Hindlimb muscle (tissue), 1 donor: ENCODE measurements around the gene ISX. TPM values are rescaled to one million over a fixed set of nuclear protein-coding genes. Genes with fewer than 3 reads are reported as not detected.

Source experiments
- DNase-seq: peaks from one replicate; pipeline ENCODE4 v3.0.0-alpha.2; 2013
- polyA plus RNA-seq: library from polyadenylated mRNA; unstranded; fragments of 120-200 nt; gene quantifications from one replicate; pipeline ENCODE4 v1.2.1, GENCODE V29; 2013; ENCODE audit not compliant: insufficient read length

Gene ISX
- polyA plus RNA-seq, 1 donor: not detected

- DNase-seq: no peak
Measured at GRCh38 chr22:35053060-35053835, 12.7 kb upstream of the ISX start.

GRCh38 chr22:35054064-35054463 lies 11.9 kb upstream of the ISX start:
- DNase-seq: no peak

GRCh38 chr22:35056486-35056885 lies 9.5 kb upstream of the ISX start:
- no peak for DNase-seq

- no peak for DNase-seq
Measured at GRCh38 chr22:35057155-35057554, 8.8 kb upstream of the ISX start.

- DNase-seq: no peak
Measured at GRCh38 chr22:35059632-35060031, 6.3 kb upstream of the ISX start.

- DNase-seq: no peak
Measured at GRCh38 chr22:35064664-35065063, 1.3 kb upstream of the ISX start.

GRCh38 chr22:35065183-35065582 lies 775 bp upstream of the ISX start:
- no peak for DNase-seq

- no peak for DNase-seq
Measured at GRCh38 chr22:35066768-35067167, 810 bp downstream of the ISX start.

GRCh38 chr22:35069541-35069940 lies 3.6 kb downstream of the ISX start:
- DNase-seq: no peak

GRCh38 chr22:35070451-35071093 lies 4.6 kb downstream of the ISX start:
- DNase-seq: no peak

GRCh38 chr22:35071784-35072183 lies 5.8 kb downstream of the ISX start:
- no peak for DNase-seq

GRCh38 chr22:35072925-35073324 lies 7.0 kb downstream of the ISX start:
- no peak for DNase-seq

GRCh38 chr22:35074583-35074982 lies 8.6 kb downstream of the ISX start:
- DNase-seq: no peak

GRCh38 chr22:35076630-35077029 lies 10.7 kb downstream of the ISX start:
- no peak for DNase-seq

GRCh38 chr22:35085621-35086020 lies 19.7 kb downstream of the ISX start:
- no peak for DNase-seq

- DNase-seq: no peak
Measured at GRCh38 chr22:35089139-35089538, 23.2 kb downstream of the ISX start.

GRCh38 chr22:35092406-35092805 lies 26.4 kb downstream of the ISX start:
- no peak for DNase-seq

- DNase-seq: no peak
Measured at GRCh38 chr22:35098921-35099320, 33.0 kb downstream of the ISX start.

GRCh38 chr22:35099883-35100282 lies 33.9 kb downstream of the ISX start:
- DNase-seq: no peak

GRCh38 chr22:35102663-35103062 lies 36.7 kb downstream of the ISX start:
- DNase-seq: no peak

- DNase-seq: no peak
Measured at GRCh38 chr22:35103761-35104160, 37.8 kb downstream of the ISX start.

- no peak for DNase-seq
Measured at GRCh38 chr22:35104491-35104890, 38.5 kb downstream of the ISX start.

GRCh38 chr22:35109616-35110015 lies 43.7 kb downstream of the ISX start:
- DNase-seq: no peak

- DNase-seq: no peak
Measured at GRCh38 chr22:35111244-35111643, 45.3 kb downstream of the ISX start.
